ENCODE measurements around the gene GAGE12G. TPM values are rescaled to one million over a fixed set of nuclear protein-coding genes. Genes with fewer than 3 reads are reported as not detected.
"Not testable (repeated sequence)": the region's sequence is repeated elsewhere in the genome, so short reads cannot be mapped to it uniquely, and the experiment has no call there.

GAGE12G gene, protein sequence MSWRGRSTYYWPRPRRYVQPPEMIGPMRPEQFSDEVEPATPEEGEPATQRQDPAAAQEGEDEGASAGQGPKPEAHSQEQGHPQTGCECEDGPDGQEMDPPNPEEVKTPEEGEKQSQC
- polyA plus RNA-seq (2011; rRNA removed) (not detected in 2 replicates), polyA plus RNA-seq (2017; fragmentation: RNase III; extraction: RNeasy Plus Mini Kit Qiagen cat#74134 plus additional on column Dnase treatment) (not detected in 3 replicates), polyA minus RNA-seq (2011; rRNA and poly(A)+ RNA removed) (not detected in 2 replicates)
- not detected in 2 replicates for polyA plus RNA-seq (2012; cell fraction: cytosol; rRNA removed)
- polyA plus RNA-seq (2012; cell fraction: nucleus; rRNA removed) = not detected in 2 replicates

DNA sequence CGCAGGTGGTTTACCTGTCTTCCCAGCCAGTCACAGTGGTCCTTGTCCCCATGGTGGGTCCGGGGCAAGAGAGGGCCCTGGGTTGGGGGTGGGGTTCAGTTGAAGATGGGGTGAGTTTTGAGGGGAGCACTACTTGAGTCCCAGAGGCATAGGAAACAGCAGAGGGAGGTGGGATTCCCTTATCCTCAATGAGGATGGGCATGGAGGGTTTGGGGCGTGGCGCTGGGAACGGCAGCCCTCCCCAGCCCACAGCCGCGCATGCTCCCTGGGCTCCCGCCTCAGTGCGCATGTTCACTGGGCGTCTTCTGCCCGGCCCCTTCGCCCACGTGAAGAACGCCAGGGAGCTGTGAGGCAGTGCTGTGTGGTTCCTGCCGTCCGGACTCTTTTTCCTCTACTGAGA is at the start of gene GAGE12G:
Gene GAGE12G (plus strand): TSS at position 301 of the 400 bp plus-strand sequence. CDS start 1,155 bp downstream, outside the sequence.
- H3K4me2 ChIP-seq; DNase-seq (ENCODE audit: low read depth in 1 of 2, low spot score in 1 of 2); H3K4me1 ChIP-seq; H3K9me3 ChIP-seq; CTCF ChIA-PET; H3K4me3 ChIP-seq; ATAC-seq; H3K27ac ChIP-seq; FAIRE-seq; POLR2A ChIA-PET: not testable (repeated sequence)
- WGBS (ENCODE audit: missing lambda C conversion rate) = no CpG with 5 or more reads among the region's 16 CpGs

DNA sequence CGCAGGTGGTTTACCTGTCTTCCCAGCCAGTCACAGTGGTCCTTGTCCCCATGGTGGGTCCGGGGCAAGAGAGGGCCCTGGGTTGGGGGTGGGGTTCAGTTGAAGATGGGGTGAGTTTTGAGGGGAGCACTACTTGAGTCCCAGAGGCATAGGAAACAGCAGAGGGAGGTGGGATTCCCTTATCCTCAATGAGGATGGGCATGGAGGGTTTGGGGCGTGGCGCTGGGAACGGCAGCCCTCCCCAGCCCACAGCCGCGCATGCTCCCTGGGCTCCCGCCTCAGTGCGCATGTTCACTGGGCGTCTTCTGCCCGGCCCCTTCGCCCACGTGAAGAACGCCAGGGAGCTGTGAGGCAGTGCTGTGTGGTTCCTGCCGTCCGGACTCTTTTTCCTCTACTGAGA is 38.3 kb upstream of the GAGE12G start, which contains the start of gene GAGE12C:
Gene GAGE12C (plus strand): TSS at position 301 of the 400 bp plus-strand sequence. CDS start 1,155 bp downstream, outside the sequence.
- CTCF ChIA-PET; H3K27ac ChIP-seq; H3K4me1 ChIP-seq; FAIRE-seq; ATAC-seq; DNase-seq (ENCODE audit: low read depth in 1 of 2, low spot score in 1 of 2); H3K4me3 ChIP-seq; H3K9me3 ChIP-seq; H3K4me2 ChIP-seq; POLR2A ChIA-PET: not testable (repeated sequence)
- WGBS (ENCODE audit: missing lambda C conversion rate) = no CpG with 5 or more reads among the region's 16 CpGs

GRCh38 chrX:49541433-49541832 is 28.8 kb upstream of the GAGE12G start, which contains the start of gene GAGE12D:
TSS of gene GAGE12D (plus strand) at chrX:49541733. CDS start at chrX:49542888, 1,155 bp downstream.
- POLR2A ChIA-PET; CTCF ChIA-PET; FAIRE-seq; H3K27ac ChIP-seq; H3K4me2 ChIP-seq; H3K9me3 ChIP-seq; ATAC-seq; H3K4me3 ChIP-seq; H3K4me1 ChIP-seq; DNase-seq (ENCODE audit: low read depth in 1 of 2, low spot score in 1 of 2): not testable (repeated sequence)
- WGBS (ENCODE audit: missing lambda C conversion rate) = no CpG with 5 or more reads among the region's 16 CpGs

GRCh38 chrX:49550989-49551388 is 19.2 kb upstream of the GAGE12G start, which contains the start of gene GAGE12E:
TSS of gene GAGE12E (plus strand) at chrX:49551289. CDS start at chrX:49552444, 1,155 bp downstream.
- DNase-seq (ENCODE audit: low read depth in 1 of 2, low spot score in 1 of 2); H3K27ac ChIP-seq; FAIRE-seq; H3K4me2 ChIP-seq; H3K4me1 ChIP-seq; POLR2A ChIA-PET; CTCF ChIA-PET; ATAC-seq; H3K9me3 ChIP-seq; H3K4me3 ChIP-seq: not testable (repeated sequence)
- no CpG with 5 or more reads among the region's 16 CpGs for WGBS (ENCODE audit: missing lambda C conversion rate)

- no CpG with 5 or more reads among the region's 16 CpGs for WGBS (ENCODE audit: missing lambda C conversion rate)
- not testable (repeated sequence) for DNase-seq (ENCODE audit: low read depth in 1 of 2, low spot score in 1 of 2); FAIRE-seq
Observed at GRCh38 chrX:49560542-49560941, 9.7 kb upstream of the GAGE12G start, which contains the start of gene GAGE12F. TSS of gene GAGE12F (plus strand) at chrX:49560842. CDS start at chrX:49561997, 1,155 bp downstream.

DNA sequence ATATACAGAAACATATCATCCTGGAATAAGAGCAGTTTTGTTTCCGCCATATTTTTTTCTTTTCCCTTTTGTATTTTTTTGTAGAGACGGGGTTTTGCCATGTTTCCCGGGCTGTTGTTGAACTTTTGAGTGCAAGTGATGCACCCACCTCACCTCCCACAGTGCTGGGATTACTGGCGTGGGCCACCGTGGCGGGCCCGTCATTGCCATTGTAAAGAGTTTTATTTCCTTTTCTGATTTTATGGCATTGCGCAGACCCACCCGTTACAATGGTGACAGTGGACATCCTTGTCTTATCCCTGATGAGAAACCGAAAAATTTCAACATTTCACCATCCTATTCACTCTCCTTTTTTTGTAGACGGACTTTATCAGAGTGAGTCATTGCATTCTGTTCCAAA is 1.5 kb upstream of the GAGE12G start:
- H3K4me1 ChIP-seq; H3K4me2 ChIP-seq; H3K9me3 ChIP-seq; FAIRE-seq; H3K4me3 ChIP-seq; ATAC-seq; CTCF ChIA-PET; DNase-seq (ENCODE audit: low read depth in 1 of 2, low spot score in 1 of 2); H3K27ac ChIP-seq; POLR2A ChIA-PET: not testable (repeated sequence)
- WGBS (ENCODE audit: missing lambda C conversion rate) = no CpG with 5 or more reads among the region's 11 CpGs

More at GRCh38 chrX:49560542-49560941, 9.7 kb upstream of the GAGE12G start, which contains the start of gene GAGE12F:
- H3K4me3 ChIP-seq, ATAC-seq, CTCF ChIA-PET, POLR2A ChIA-PET, H3K9me3 ChIP-seq, H3K4me2 ChIP-seq, H3K4me1 ChIP-seq, H3K27ac ChIP-seq: not testable (repeated sequence)

DNA sequence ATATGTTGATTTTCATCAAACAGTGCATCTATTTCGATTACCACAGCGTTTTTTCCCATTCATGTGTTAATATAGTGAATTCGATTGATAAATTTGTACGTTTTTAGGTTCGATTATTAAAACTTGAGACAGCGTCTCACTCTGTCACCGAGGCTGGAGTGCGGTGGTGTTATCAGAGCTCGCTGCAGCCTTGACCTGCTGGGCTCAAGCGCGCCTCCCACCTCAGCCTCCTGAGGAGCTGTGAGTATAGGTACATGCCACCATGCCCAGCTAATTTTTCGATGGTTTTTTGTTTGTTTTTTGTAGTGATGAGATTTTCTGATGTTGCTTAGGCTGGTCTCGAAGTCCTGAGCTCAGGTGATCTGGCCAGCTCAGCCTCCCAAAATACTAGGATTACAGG is 1.0 kb upstream of the GAGE12G start:
- CTCF ChIA-PET, POLR2A ChIA-PET: not testable (repeated sequence)

GRCh38 chrX:49579649-49580048 is 9.4 kb downstream of the GAGE12G start, which contains the start of gene GAGE12H:
TSS of gene GAGE12H (plus strand) at chrX:49579949. CDS start at chrX:49581104, 1,155 bp downstream.
- H3K9me3 ChIP-seq; ATAC-seq; H3K4me2 ChIP-seq; DNase-seq (ENCODE audit: low read depth in 1 of 2, low spot score in 1 of 2); CTCF ChIA-PET; H3K4me3 ChIP-seq; FAIRE-seq; H3K27ac ChIP-seq; POLR2A ChIA-PET; H3K4me1 ChIP-seq: not testable (repeated sequence)
- no CpG with 5 or more reads among the region's 16 CpGs for WGBS (ENCODE audit: missing lambda C conversion rate)

More for the DNA sequence above, 1.0 kb upstream of the GAGE12G start:
- no CpG with 5 or more reads among the region's 13 CpGs for WGBS (ENCODE audit: missing lambda C conversion rate)
- not testable (repeated sequence) for H3K4me1 ChIP-seq; H3K4me2 ChIP-seq; H3K4me3 ChIP-seq; H3K27ac ChIP-seq; H3K9me3 ChIP-seq; ATAC-seq; DNase-seq (ENCODE audit: low read depth in 1 of 2, low spot score in 1 of 2); FAIRE-seq

- no CpG with 5 or more reads among the region's 16 CpGs for WGBS (ENCODE audit: missing lambda C conversion rate)
- POLR2A ChIA-PET; ATAC-seq; H3K9me3 ChIP-seq; H3K4me1 ChIP-seq; H3K4me2 ChIP-seq; H3K27ac ChIP-seq; H3K4me3 ChIP-seq; FAIRE-seq; CTCF ChIA-PET; DNase-seq (ENCODE audit: low read depth in 1 of 2, low spot score in 1 of 2): not testable (repeated sequence)
Observed at GRCh38 chrX:49589196-49589595, 19.0 kb downstream of the GAGE12G start, which contains the start of gene GAGE2A. TSS of gene GAGE2A (plus strand) at chrX:49589496. CDS start at chrX:49590651, 1,155 bp downstream.

- CTCF ChIA-PET; H3K4me1 ChIP-seq; H3K9me3 ChIP-seq; H3K4me3 ChIP-seq; DNase-seq (ENCODE audit: low read depth in 1 of 2, low spot score in 1 of 2); H3K4me2 ChIP-seq; H3K27ac ChIP-seq; ATAC-seq; POLR2A ChIA-PET: not testable (repeated sequence)
- FAIRE-seq = peak; percentile 65
- 62% methylated on average over 31 of the region's 37 CpGs for WGBS (ENCODE audit: missing lambda C conversion rate)
Observed at GRCh38 chrX:49589769-49590478, 19.7 kb downstream of the GAGE12G start.

DNA sequence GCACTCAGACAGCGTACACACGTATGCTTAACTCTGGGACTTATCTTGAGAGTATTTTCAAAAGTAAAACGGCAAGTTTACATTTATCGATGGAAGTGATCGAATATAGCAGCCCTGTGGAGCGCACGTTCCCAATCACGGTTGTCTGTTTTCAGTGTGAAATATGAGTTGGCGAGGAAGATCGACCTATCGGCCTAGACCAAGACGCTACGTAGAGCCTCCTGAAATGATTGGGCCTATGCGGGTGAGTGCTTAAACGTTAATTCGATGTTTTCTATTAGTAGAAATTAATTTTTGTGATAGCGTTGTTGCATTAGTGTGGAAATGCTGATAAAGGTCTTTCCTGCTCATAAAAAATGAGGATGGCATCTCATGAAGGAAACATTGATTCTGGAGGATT is 20.3 kb downstream of the GAGE12G start:
- DNase-seq (ENCODE audit: low read depth in 1 of 2, low spot score in 1 of 2); H3K4me1 ChIP-seq; CTCF ChIA-PET; H3K4me2 ChIP-seq; POLR2A ChIA-PET; H3K9me3 ChIP-seq; H3K4me3 ChIP-seq; FAIRE-seq; ATAC-seq; H3K27ac ChIP-seq: not testable (repeated sequence)
- WGBS (ENCODE audit: missing lambda C conversion rate) = 68% methylated on average over 14 of the region's 17 CpGs
